Lower leg skin (tissue), 3 donors: ENCODE measurements around the gene MAEA.

Experiments used
- CTCF ChIP-seq, 3 donors: fragments of 450-650 bp; IDR thresholded peaks; one replicate each; pipeline ENCODE4 v1.5.1; 2016; ENCODE audit warnings: antibody characterized with exemption in 3 of 3, mild to moderate bottlenecking in 3 of 3, moderate library complexity in 2 of 3
- POLR2A ChIP-seq, 2 donors: fragments of 450-650 bp; IDR thresholded peaks; one replicate each; pipeline ENCODE4 v1.6.1; 2016 to 2017; ENCODE audit warnings: antibody characterized with exemption in 2 of 2, mild to moderate bottlenecking in 1 of 2, moderate library complexity in 1 of 2

GRCh38 chr4:1327526-1328266, 38.0 kb downstream of the MAEA start:
- TF ChIP-seq CTCF (IDR thresholded peaks at IDR 0.05) (no peak), POLR2A (IDR thresholded peaks at IDR 0.05) (no peak)
